ENCODE measurements around the gene RHOBTB3. TPM values are rescaled to one million over a fixed set of nuclear protein-coding genes. Genes with fewer than 3 reads are reported as not detected.
"Not testable (repeated sequence)": the region's sequence is repeated elsewhere in the genome, so short reads cannot be mapped to it uniquely, and the experiment has no call there.

The RHOBTB3 gene
- total RNA-seq, 1 donor = 314 TPM

DNA sequence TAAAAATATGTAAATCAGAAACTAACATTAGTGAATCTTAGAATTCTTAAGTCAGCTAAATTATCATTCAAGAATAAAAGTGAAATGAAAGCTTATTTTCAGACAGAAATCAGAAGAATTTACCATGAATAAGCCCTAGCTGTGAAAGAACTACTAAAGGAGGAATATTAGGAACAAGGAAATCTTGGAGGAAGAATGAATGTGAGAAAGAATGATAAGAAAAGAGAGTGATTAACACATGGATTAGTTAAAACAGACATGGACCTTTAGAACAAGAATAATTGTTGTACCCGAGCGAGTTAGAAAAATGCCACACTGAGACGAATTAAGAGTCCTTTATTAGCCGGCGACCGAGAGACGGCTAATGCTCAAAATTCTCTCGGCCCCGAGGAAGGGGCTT, 24.1 kb upstream of the RHOBTB3 start:
- no peaks in the 10 kb centered on the region for H3K27me3 ChIP-seq (ENCODE audit: insufficient read depth, low read length)
- H4K20me1 ChIP-seq (ENCODE audit: insufficient read depth, low read length) = no peaks in the 10 kb centered on the region
- H3K36me3 ChIP-seq (ENCODE audit: insufficient read depth, low read length) = no peaks in the 10 kb centered on the region
- H3K27ac ChIP-seq (ENCODE audit: low read depth, low read length) = no peak overlapping the region
- H3K4me1 ChIP-seq (ENCODE audit: insufficient read depth, low read length) = peaks cover under 1% of the 10 kb centered on the region
- no peaks in the 10 kb centered on the region for H3K79me2 ChIP-seq (ENCODE audit: insufficient read depth, low read length)
- no peak for DNase-seq (ENCODE audit: insufficient read length, low spot score, missing footprints)
- TF ChIP-seq, protein P1, sequence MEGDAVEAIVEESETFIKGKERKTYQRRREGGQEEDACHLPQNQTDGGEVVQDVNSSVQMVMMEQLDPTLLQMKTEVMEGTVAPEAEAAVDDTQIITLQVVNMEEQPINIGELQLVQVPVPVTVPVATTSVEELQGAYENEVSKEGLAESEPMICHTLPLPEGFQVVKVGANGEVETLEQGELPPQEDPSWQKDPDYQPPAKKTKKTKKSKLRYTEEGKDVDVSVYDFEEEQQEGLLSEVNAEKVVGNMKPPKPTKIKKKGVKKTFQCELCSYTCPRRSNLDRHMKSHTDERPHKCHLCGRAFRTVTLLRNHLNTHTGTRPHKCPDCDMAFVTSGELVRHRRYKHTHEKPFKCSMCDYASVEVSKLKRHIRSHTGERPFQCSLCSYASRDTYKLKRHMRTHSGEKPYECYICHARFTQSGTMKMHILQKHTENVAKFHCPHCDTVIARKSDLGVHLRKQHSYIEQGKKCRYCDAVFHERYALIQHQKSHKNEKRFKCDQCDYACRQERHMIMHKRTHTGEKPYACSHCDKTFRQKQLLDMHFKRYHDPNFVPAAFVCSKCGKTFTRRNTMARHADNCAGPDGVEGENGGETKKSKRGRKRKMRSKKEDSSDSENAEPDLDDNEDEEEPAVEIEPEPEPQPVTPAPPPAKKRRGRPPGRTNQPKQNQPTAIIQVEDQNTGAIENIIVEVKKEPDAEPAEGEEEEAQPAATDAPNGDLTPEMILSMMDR (IDR thresholded peaks at IDR 0.05; ENCODE audit: extremely low read depth, low read depth, low read length) = no peak
- H3K4me2 ChIP-seq (ENCODE audit: insufficient read depth, low read length) = no peak overlapping the region
- no peaks in the 10 kb centered on the region for H3K9me3 ChIP-seq (ENCODE audit: low read depth, low read length)
- H2AFZ ChIP-seq (ENCODE audit: low read length) = no peak overlapping the region
- H3K4me3 ChIP-seq (ENCODE audit: insufficient read depth, low read length) = no peak overlapping the region

DNA sequence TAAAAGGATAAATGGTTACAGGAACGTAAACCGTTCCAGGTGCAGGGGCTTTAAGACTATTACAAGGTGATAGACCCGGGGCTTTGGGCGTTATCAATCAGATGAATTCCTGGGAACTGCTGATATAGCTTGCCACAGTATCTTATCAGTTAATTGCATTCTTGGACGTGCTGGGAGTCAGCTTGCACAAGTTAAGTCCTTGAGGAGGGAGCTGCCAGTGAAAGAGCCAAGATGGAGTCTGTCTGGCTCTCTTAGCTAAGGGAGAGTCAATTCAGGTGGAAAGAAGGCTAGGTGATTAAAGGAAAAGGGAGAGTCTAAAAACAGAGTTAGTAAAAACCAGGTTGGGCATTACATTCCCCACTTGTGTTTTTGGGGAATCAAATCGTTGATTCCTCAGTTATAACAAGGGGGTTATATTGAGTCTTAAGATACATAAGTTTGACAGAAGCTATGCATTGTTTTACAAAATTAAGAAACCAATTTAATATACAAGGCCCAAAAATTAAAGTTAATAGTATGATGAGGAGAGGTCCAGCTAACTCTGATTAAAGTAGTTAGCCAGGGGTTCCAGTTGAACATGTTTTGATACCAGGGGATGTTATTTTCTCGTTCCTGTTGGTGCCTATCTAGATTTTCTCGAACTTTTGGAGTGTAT, 23.5 kb upstream of the RHOBTB3 start:
- not testable (repeated sequence) for H3K27me3 ChIP-seq (ENCODE audit: insufficient read depth, low read length); H2AFZ ChIP-seq (ENCODE audit: low read length); H3K27ac ChIP-seq (ENCODE audit: low read depth, low read length); DNase-seq (ENCODE audit: insufficient read length, low spot score, missing footprints); H3K4me1 ChIP-seq (ENCODE audit: insufficient read depth, low read length); H3K79me2 ChIP-seq (ENCODE audit: insufficient read depth, low read length); H3K36me3 ChIP-seq (ENCODE audit: insufficient read depth, low read length); H4K20me1 ChIP-seq (ENCODE audit: insufficient read depth, low read length); H3K4me2 ChIP-seq (ENCODE audit: insufficient read depth, low read length); H3K9me3 ChIP-seq (ENCODE audit: low read depth, low read length); H3K4me3 ChIP-seq (ENCODE audit: insufficient read depth, low read length)

DNA sequence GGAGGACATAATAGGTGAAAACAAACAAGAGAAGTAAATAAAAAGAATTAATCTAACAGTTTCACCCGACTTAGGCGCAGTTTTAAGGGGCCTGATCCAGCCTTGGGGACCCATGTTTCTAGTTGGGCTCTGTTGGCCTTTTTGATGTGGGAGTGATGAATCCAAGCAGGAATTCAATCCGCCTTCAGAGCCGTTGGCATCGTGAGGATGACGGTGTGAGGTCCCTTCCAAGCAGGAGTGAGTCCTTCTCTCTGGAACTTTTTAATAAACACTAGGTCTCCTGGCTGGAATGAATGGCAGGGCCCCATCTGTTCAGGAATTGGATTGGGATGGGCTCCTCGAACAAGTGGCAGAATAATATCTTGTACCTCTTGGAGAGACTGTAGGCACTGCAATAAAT, 22.3 kb upstream of the RHOBTB3 start:
- TF ChIP-seq, protein P1 (IDR thresholded peaks at IDR 0.05; ENCODE audit: extremely low read depth, low read depth, low read length) = no peak
- H3K4me1 ChIP-seq (ENCODE audit: insufficient read depth, low read length) = peaks cover 9% of the 10 kb centered on the region
- H3K9me3 ChIP-seq (ENCODE audit: low read depth, low read length) = no peaks in the 10 kb centered on the region
- H3K27me3 ChIP-seq (ENCODE audit: insufficient read depth, low read length) = no peaks in the 10 kb centered on the region
- no peak overlapping the region for H3K4me3 ChIP-seq (ENCODE audit: insufficient read depth, low read length)
- no peak overlapping the region for H3K27ac ChIP-seq (ENCODE audit: low read depth, low read length)
- no peak overlapping the region for H3K4me2 ChIP-seq (ENCODE audit: insufficient read depth, low read length)
- no peaks in the 10 kb centered on the region for H3K79me2 ChIP-seq (ENCODE audit: insufficient read depth, low read length)
- DNase-seq (ENCODE audit: insufficient read length, low spot score, missing footprints) = no peak
- H3K36me3 ChIP-seq (ENCODE audit: insufficient read depth, low read length) = no peaks in the 10 kb centered on the region
- no peak overlapping the region for H2AFZ ChIP-seq (ENCODE audit: low read length)
- no peaks in the 10 kb centered on the region for H4K20me1 ChIP-seq (ENCODE audit: insufficient read depth, low read length)

DNA sequence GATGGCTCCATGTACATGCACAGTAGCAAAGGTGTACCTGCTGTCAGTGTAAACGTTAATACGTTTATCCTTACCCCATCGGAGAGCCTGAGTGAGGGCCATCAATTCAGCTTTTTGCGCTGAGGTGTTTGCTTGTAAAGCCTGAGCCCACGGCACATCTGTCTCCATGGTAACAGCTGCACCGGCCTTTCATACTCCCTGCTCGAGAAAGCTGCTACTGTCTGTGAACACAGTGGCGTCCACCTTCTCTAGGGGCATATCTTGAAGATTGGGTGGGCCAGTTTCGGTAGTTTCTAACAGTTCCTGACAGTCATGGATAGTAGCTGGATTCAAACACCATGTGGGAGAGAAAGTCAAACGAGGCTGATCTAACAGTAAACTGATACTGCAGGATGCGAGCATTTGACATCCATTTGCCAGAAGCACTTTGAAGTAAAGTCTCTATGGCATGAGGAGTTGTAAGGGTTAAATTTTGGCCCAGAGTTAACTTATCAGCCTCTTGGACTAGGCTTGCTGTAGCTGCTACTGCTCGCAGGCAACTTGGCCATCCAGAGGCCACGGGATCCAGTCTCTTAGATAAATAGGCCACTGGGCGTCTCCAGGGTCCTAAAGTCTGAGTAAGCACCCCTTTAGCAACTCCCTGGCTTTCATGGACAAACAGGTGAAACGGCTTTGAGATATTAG, 21.0 kb upstream of the RHOBTB3 start:
- H3K36me3 ChIP-seq (ENCODE audit: insufficient read depth, low read length) = no peaks in the 10 kb centered on the region
- no peaks in the 10 kb centered on the region for H3K9me3 ChIP-seq (ENCODE audit: low read depth, low read length)
- no peak for DNase-seq (ENCODE audit: insufficient read length, low spot score, missing footprints)
- peaks cover 11% of the 10 kb centered on the region for H3K4me1 ChIP-seq (ENCODE audit: insufficient read depth, low read length)
- H3K27me3 ChIP-seq (ENCODE audit: insufficient read depth, low read length) = no peaks in the 10 kb centered on the region
- no peak overlapping the region for H3K4me2 ChIP-seq (ENCODE audit: insufficient read depth, low read length)
- no peaks in the 10 kb centered on the region for H4K20me1 ChIP-seq (ENCODE audit: insufficient read depth, low read length)
- no peak overlapping the region for H3K27ac ChIP-seq (ENCODE audit: low read depth, low read length)
- H3K4me3 ChIP-seq (ENCODE audit: insufficient read depth, low read length) = no peak overlapping the region
- H3K79me2 ChIP-seq (ENCODE audit: insufficient read depth, low read length) = no peaks in the 10 kb centered on the region
- TF ChIP-seq, protein P1 (IDR thresholded peaks at IDR 0.05; ENCODE audit: extremely low read depth, low read depth, low read length) = no peak
- H2AFZ ChIP-seq (ENCODE audit: low read length) = no peak overlapping the region

DNA sequence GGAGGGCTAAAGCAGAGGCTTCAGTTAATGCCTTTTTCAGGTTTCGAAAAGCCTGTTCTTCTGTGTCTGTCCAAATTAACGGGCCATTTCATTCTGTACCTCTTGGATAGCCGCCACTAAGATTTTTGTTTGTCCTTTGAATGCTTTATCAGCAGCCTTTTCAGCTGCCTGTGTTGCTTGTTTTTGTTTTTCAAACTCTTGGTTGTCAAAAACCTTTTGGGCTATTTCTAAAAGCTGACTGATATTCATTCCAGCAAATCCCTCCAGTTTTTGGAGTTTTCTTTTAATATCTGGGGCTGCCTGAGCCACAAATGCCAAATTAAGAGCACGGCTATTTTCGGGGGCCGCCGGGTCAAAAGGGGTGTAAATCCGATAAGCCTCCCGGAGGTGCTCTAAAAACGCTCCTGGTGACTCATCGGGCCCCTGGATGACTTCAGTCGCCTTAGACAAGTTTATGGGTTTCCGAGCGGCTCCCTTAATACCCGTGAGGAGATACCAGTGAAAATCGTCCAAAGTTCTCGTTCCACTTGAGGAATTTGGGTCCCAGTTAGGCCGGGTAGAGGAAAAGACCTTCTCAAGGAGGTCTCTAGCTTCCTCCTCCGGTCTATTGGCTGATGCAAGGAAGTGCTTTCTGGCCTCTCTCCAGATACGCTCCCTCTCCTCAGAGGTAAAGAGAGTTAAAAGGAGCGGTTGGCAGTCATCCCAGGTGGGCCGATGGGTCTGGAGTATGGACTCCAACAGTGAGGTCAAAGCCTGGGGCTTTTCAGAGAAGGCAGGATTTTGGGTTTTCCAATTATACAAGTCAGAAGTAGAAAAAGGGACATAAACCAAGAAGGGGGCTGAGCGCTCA, 20.3 kb upstream of the RHOBTB3 start:
- DNase-seq (ENCODE audit: insufficient read length, low spot score, missing footprints); H3K4me3 ChIP-seq (ENCODE audit: insufficient read depth, low read length); H2AFZ ChIP-seq (ENCODE audit: low read length); H3K36me3 ChIP-seq (ENCODE audit: insufficient read depth, low read length); H3K79me2 ChIP-seq (ENCODE audit: insufficient read depth, low read length); H3K4me2 ChIP-seq (ENCODE audit: insufficient read depth, low read length); H3K9me3 ChIP-seq (ENCODE audit: low read depth, low read length); H3K27ac ChIP-seq (ENCODE audit: low read depth, low read length); H3K27me3 ChIP-seq (ENCODE audit: insufficient read depth, low read length); H4K20me1 ChIP-seq (ENCODE audit: insufficient read depth, low read length): not testable (repeated sequence)
- H3K4me1 ChIP-seq (ENCODE audit: insufficient read depth, low read length) = peaks cover 19% of the 10 kb centered on the region

Data from osteoblast (primary cell).